ENCODE data around the gene CRACR2B.
A peak's percentile ranks its signal among the peaks of the same experiment; 100 is the strongest.

The CRACR2B gene

GRCh38 chr11:831118-831864, 3.6 kb downstream of the CRACR2B start:
- no peak for DNase-seq (ENCODE audit: low spot score)
- TF ChIP-seq CTCF (IDR thresholded peaks at IDR 0.05; ENCODE audit: extremely low read depth, insufficient read depth, missing control alignments): no peak
- in situ Hi-C loops (cut with MboI; ENCODE audit: low pct_unique_long_range_greater_than_20kb, low sequenced_read_pairs, unreplicated experiment): no loop called here

GRCh38 chr11:831961-832528, 4.3 kb downstream of the CRACR2B start:
- TF ChIP-seq CTCF (IDR thresholded peaks at IDR 0.05; ENCODE audit: extremely low read depth, insufficient read depth, missing control alignments): no peak
- in situ Hi-C loops (cut with MboI; ENCODE audit: low pct_unique_long_range_greater_than_20kb, low sequenced_read_pairs, unreplicated experiment): no loop called here
- no peak for DNase-seq (ENCODE audit: low spot score)

DNA sequence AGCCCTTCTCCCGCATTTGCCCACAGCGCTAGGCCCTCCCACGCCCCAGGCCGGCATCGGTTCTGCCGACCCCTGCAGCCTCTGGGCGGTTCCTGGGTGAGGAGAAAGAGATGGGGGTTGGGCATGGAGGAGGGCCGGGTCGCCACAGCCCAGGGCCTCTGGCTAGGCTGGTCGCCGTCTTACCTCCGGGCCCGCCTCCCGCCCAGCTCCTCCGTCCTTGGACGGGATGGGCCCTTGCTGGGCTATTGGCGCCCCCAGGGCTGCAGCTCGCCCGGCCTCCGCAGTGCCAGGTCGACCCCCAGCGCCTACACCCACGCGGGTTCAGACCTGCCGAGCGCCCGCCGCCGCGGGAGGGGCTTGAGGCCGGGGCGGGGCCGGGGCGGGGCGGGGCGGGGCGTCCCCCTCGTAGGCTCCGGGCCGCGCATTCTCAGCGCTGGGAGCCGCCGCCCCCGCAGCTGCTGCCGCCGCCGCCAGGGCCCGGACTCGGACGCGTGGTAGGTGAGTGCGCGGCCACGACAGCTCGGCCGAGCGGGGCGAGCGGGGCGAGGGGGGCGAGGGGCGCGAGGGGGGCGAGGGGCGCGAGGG, 4.9 kb downstream of the CRACR2B start, which contains the start of gene CD151:
Gene CD151 (plus strand): TSS at position 424 of the 585 bp plus-strand sequence. CDS start 3,118 bp downstream, outside the sequence.
- TF ChIP-seq CTCF (IDR thresholded peaks at IDR 0.05; ENCODE audit: extremely low read depth, insufficient read depth, missing control alignments): no peak
- peak; percentile 88 for DNase-seq (ENCODE audit: low spot score)
- in situ Hi-C loops (cut with MboI; ENCODE audit: low pct_unique_long_range_greater_than_20kb, low sequenced_read_pairs, unreplicated experiment): no loop called here

DNA sequence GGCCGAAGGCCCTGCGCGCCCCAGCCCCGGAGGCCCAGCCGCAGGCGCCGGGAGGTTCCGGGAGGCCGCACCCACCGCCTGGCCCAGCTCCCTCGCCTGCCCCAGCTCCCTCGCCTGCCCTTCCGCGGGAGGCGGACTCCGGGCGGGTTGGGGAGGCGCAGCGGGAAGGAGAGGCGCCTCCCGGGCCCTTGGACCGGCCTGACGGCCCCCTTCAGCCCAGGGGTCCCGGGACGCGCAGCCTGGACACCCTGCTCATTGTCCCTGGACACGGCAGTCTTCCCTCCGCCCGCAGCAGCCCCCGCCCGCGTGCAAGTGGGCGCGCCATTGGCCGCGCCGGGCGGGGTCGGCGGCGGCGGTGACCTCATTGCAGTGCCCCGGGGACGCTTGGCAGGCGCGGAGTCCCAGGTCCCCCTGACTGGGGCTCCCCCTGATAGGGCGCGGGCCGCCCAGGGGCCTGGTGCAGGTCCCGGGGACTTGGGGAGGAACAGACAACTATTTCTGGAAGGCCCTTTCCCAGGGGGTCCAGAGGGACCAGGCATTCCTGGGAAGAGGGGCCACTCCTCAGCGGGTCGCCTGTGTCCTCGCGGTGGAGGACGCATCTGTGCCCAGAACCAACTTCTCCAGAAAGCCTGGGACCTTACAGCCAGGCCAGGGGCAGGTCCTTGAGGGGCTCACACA, 5.5 kb downstream of the CRACR2B start:
- in situ Hi-C loops (cut with MboI; ENCODE audit: low pct_unique_long_range_greater_than_20kb, low sequenced_read_pairs, unreplicated experiment): no loop called here
- DNase-seq (ENCODE audit: low spot score): peak; percentile 72
- TF ChIP-seq CTCF (IDR thresholded peaks at IDR 0.05; ENCODE audit: extremely low read depth, insufficient read depth, missing control alignments): no peak

- in situ Hi-C loops (cut with MboI; ENCODE audit: low pct_unique_long_range_greater_than_20kb, low sequenced_read_pairs, unreplicated experiment): no loop called here
- no peak for DNase-seq (ENCODE audit: low spot score)
- no peak for TF ChIP-seq CTCF (IDR thresholded peaks at IDR 0.05; ENCODE audit: extremely low read depth, insufficient read depth, missing control alignments)
These were observed 6.2 kb downstream of the CRACR2B start for GRCh38 chr11:833849-834311.
